GM23248 (cell line): ENCODE measurements around the gene TMEM14A. TPM values are rescaled to one million over a fixed set of nuclear protein-coding genes. Genes with fewer than 3 reads are reported as not detected.

Source experiments
- DNase-seq: peaks from one replicate; pipeline ENCODE4 v3.0.0-alpha.2; 2015
- H2AFZ ChIP-seq: fragments of 200-600 bp; sonication (generic); 2 replicates; pipeline ENCODE4 v1.6.1; 2016; ENCODE audit warnings: antibody characterized with exemption
- H3F3A ChIP-seq: fragments of 200-600 bp; sonication (generic); 2 replicates; pipeline ENCODE4 v1.6.1; 2016; ENCODE audit warnings: mild to moderate bottlenecking, antibody characterized with exemption, mixed run types; ENCODE audit not compliant: insufficient read depth
- H3K27ac ChIP-seq: fragments of 200-600 bp; sonication (generic); 2 replicates; pipeline ENCODE4 v1.5.1; 2016; ENCODE audit warnings: mild to moderate bottlenecking
- H3K27me3 ChIP-seq: fragments of 200-600 bp; sonication (generic); replicated peaks from 2 replicates; pipeline ENCODE4 v1.6.1; 2016; ENCODE audit warnings: mild to moderate bottlenecking; ENCODE audit not compliant: insufficient read depth
- H3K36me3 ChIP-seq: fragments of 200-600 bp; sonication (generic); 2 replicates; pipeline ENCODE4 v1.6.1; 2016; ENCODE audit warnings: low read depth, mild to moderate bottlenecking
- H3K4me1 ChIP-seq: fragments of 200-600 bp; sonication (generic); 2 replicates; pipeline ENCODE4 v1.6.1; 2016; ENCODE audit warnings: mild to moderate bottlenecking; ENCODE audit not compliant: insufficient read depth
- H3K4me2 ChIP-seq: fragments of 200-600 bp; sonication (generic); one replicate; pipeline ENCODE4 v1.6.1; 2016; ENCODE audit warnings: mild to moderate bottlenecking; ENCODE audit not compliant: unreplicated experiment
- H3K4me3 ChIP-seq: fragments of 200-600 bp; sonication (generic); 2 replicates; pipeline ENCODE4 v1.5.1; 2016; ENCODE audit warnings: mild to moderate bottlenecking
- H3K79me2 ChIP-seq: fragments of 200-600 bp; sonication (generic); 2 replicates; pipeline ENCODE4 v1.6.1; 2016; ENCODE audit warnings: mild to moderate bottlenecking; ENCODE audit not compliant: insufficient read depth
- H3K9ac ChIP-seq: fragments of 200-600 bp; sonication (generic); 2 replicates; pipeline ENCODE4 v1.6.1; 2016; ENCODE audit warnings: mild to moderate bottlenecking
- H3K9me2 ChIP-seq: fragments of 200-600 bp; sonication (generic); 2 replicates; pipeline ENCODE4 v1.6.1; 2016; ENCODE audit warnings: mixed run types, mild to moderate bottlenecking, moderate library complexity; ENCODE audit not compliant: insufficient read depth
- H3K9me3 ChIP-seq: fragments of 200-600 bp; sonication (generic); one replicate; pipeline ENCODE4 v1.6.1; 2017; ENCODE audit warnings: low read depth
- H4K20me1 ChIP-seq: fragments of 200-600 bp; sonication (generic); 2 replicates; pipeline ENCODE4 v1.6.0; 2016; ENCODE audit not compliant: insufficient read depth
- EZH2 ChIP-seq: fragments of 200-600 bp; sonication (generic); IDR thresholded peaks from 2 replicates; pipeline ENCODE4 v1.6.1; 2018; ENCODE audit warnings: antibody characterized with exemption, mild to moderate bottlenecking; ENCODE audit not compliant: insufficient read depth, poor library complexity, severe bottlenecking
- EZH2phosphoT487 ChIP-seq: fragments of 200-600 bp; sonication (generic); IDR thresholded peaks from 2 replicates; pipeline ENCODE4 v1.6.1; 2018; ENCODE audit warnings: antibody characterized with exemption, moderate library complexity, mild to moderate bottlenecking, low read depth; ENCODE audit not compliant: insufficient read depth
- WGBS, 2 experiments: methylation state at CpG; one replicate each; pipeline ENCODE4 v1.1.6; 2015 to 2017; ENCODE audit warnings: low lambda C conversion rate in 2 of 2, low coverage in 1 of 2; ENCODE audit errors: missing lambda C conversion rate in 2 of 2; 5-methylcytosine and 5-hydroxymethylcytosine counted together
- in situ Hi-C: fragments of 300-500 bp; cut with MboI; formaldehyde crosslinking; loops from 2 replicates; pipeline ENCODE4 v1.15.0; 2020
- polyA plus RNA-seq: library from polyadenylated mRNA; unstranded; fragments of >200 nt; fragmentation: Nextera tagmentation; extraction: Ambion mirVana; gene quantifications from 2 replicates; pipeline ENCODE4 v1.2.1, GENCODE V29; 2016
- total RNA-seq: library from RNA; depleted of rRNA; stranded (reverse); fragments of >200 nt; shearing (Covaris generic); gene quantifications from 2 replicates; pipeline ENCODE4 v1.2.3, GENCODE V29; 2014

TMEM14A gene
- total and polyA plus RNA-seq, 2 experiments from 2014 or later, result 64.0 to 95.1 TPM

DNA sequence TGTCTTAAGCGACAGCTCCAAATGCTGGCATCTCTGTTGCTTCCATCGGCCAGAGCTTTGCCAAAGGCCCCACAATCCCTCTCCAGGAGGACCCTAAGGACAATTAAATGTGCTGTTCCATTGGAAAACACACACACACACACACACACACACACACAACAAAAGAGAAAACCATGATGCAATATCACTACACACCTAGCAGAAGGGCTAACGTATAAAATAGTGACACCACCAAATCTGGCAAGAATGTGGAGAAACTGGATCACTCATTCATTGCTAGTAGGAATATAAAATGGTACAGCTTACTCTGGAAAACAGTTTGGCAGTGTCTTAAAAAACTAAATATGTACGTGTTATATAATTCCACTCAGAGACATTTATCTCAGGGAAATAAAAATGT lies 13.0 kb upstream of the TMEM14A start:
- H2AFZ ChIP-seq, result no peak overlapping the region
- no peaks in the 10 kb centered on the region for H3K9me2 ChIP-seq
- H3K36me3 ChIP-seq, result no peaks in the 10 kb centered on the region
- peaks cover 18% of the 10 kb centered on the region for H3F3A ChIP-seq
- H3K27me3 ChIP-seq, result no peaks in the 10 kb centered on the region
- in situ Hi-C loops, result no loop called here
- 84% methylated on average over 4 of the region's 4 CpGs for WGBS, 2 experiments
- no peak overlapping the region for H3K4me2 ChIP-seq
- DNase-seq, result no peak
- H3K79me2 ChIP-seq, result no peaks in the 10 kb centered on the region
- no peak overlapping the region for H3K27ac ChIP-seq
- no peak overlapping the region for H3K9ac ChIP-seq
- peaks cover 6% of the 10 kb centered on the region for H3K4me1 ChIP-seq
- no peaks in the 10 kb centered on the region for H3K9me3 ChIP-seq
- H3K4me3 ChIP-seq, result no peak overlapping the region
- no peaks in the 10 kb centered on the region for H4K20me1 ChIP-seq
- TF ChIP-seq EZH2, result no peak
- no peak for TF ChIP-seq EZH2phosphoT487

DNA sequence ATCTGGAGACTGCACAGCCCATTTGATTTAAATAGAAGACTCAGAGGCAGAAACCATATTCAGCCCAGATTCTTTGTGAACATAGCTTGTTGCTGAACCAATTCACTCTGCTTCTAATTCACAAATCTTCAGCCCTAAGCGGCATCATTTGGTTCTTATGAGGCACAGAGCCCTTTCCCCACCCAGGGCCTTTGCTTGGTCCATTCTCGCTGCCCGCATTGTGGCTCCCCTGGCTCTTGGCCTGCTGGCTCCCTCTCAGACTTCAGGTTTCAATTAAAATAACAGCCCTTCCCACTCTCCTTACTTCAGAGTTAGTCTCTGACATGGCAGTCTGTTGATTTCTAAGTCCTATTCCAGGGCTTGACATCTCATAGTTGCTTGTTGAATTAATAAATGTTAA lies 9.4 kb upstream of the TMEM14A start:
- no peaks in the 10 kb centered on the region for H3K9me3 ChIP-seq
- no peaks in the 10 kb centered on the region for H4K20me1 ChIP-seq
- H3K36me3 ChIP-seq, result no peaks in the 10 kb centered on the region
- 17 to 29% methylated on average over 3 of the region's 3 CpGs for WGBS, 2 experiments
- no peak for TF ChIP-seq EZH2
- no peak for TF ChIP-seq EZH2phosphoT487
- H3K4me3 ChIP-seq, result no peak overlapping the region
- H3K9me2 ChIP-seq, result no peaks in the 10 kb centered on the region
- H3K9ac ChIP-seq, result no peak overlapping the region
- H3K79me2 ChIP-seq, result peaks cover 23% of the 10 kb centered on the region
- peaks cover 24% of the 10 kb centered on the region for H3K4me1 ChIP-seq
- peak overlapping the region; percentile 65 for H2AFZ ChIP-seq
- H3K27ac ChIP-seq, result 0 out of 2 replicates have a peak overlapping the region, but pooled peaks have one; percentile 7
- H3K4me2 ChIP-seq, result no peak overlapping the region
- DNase-seq, result peak; percentile 45
- H3F3A ChIP-seq, result peaks cover 18% of the 10 kb centered on the region
- in situ Hi-C loops, result loop anchor here (5.0 kb wide), 1 partner anchor 254 kb away; no protein-coding TSS in a partner anchor
- no peaks in the 10 kb centered on the region for H3K27me3 ChIP-seq

DNA sequence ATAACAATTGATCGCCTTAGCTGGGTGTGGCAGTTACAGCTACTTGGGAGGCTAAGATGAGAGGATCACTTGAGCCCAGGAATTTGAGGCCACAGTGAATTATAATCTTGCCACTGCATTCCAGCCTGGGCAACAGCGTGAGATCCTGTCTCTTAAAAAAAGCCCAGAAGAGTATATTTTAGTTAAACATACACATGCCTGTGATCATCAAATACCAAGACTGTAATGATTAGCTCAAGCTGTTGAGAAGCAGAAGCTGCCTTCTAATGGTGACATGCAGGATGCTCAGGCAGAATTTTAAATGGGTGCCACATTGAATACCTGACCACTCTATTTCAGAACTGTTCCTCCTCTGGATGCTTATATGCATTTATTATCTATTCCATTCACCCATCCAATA lies 8.9 kb upstream of the TMEM14A start:
- Histone ChIP-seq H4K20me1 (no peaks in the 10 kb centered on the region), H3K4me3 (no peak overlapping the region), H3K4me2 (no peak overlapping the region), H3F3A (peaks cover 18% of the 10 kb centered on the region), H3K27ac (0 out of 2 replicates have a peak overlapping the region, but pooled peaks have one; percentile 7), H2AFZ (peak overlapping the region; percentile 65; the same call in 1 of the 2 replicates), H3K36me3 (no peaks in the 10 kb centered on the region), H3K9ac (no peak overlapping the region), H3K4me1 (peaks cover 28% of the 10 kb centered on the region), H3K79me2 (peaks cover 23% of the 10 kb centered on the region), H3K27me3 (no peaks in the 10 kb centered on the region), H3K9me2 (no peaks in the 10 kb centered on the region), H3K9me3 (no peaks in the 10 kb centered on the region)
- in situ Hi-C loops, result loop anchor here (5.0 kb wide), 1 partner anchor 255 kb away; no protein-coding TSS in a partner anchor
- DNase-seq, result no peak
- WGBS, 2 experiments, result 39 to 51% methylated on average over 2 of the region's 2 CpGs
- TF ChIP-seq EZH2 (no peak), EZH2phosphoT487 (no peak)

DNA sequence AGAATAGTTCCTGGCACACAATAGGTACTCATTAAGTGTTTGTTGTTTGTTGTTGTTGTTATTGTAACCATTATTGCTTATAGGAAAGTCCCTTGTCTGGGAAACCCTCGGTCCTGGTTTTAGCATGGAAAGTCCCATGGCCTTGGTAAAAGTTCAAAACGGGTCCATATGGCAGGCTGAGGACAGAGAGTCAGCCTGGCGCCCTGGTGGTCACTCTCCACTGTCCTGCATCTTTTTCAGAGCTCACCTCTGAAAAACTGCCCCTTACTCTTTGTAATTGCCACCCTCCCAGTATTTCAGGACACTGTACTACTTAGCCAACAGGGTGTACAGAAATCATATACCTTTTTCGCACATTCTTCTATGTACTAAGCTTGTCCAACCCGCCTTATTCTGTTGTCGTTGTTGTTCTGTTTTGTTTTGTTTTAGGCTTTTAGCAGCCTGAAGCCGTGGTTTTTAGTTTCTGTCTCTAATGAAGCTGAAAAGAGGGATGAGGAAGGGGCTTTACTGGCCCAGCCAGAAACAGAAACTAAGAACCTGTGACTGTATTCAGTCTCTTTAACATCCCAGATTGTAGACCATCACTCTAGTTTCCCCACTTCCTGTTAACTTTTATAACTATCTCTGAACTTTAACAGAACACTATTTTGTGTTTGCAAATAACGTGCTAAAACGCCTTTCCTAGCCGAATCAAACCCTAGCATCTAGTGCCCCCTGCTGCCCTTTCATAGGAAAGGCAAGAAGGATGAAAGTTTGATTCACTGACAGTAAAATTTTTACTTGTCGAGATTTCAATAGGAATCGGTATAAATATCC lies 7.6 kb upstream of the TMEM14A start:
- H3K36me3 ChIP-seq, result no peaks in the 10 kb centered on the region
- peak overlapping the region; percentile 9; the same call in 1 of the 2 replicates for H3K27ac ChIP-seq
- H2AFZ ChIP-seq, result peak overlapping the region; percentile 96
- peak overlapping the region; percentile 91 for H3K4me3 ChIP-seq
- no peaks in the 10 kb centered on the region for H3K9me3 ChIP-seq
- no peaks in the 10 kb centered on the region for H3K9me2 ChIP-seq
- no peaks in the 10 kb centered on the region for H3K27me3 ChIP-seq
- WGBS, 2 experiments, result 14 to 17% methylated on average over 12 of the region's 12 CpGs
- peak overlapping the region; percentile 76 for H3K9ac ChIP-seq
- no peak for TF ChIP-seq EZH2
- no peak for TF ChIP-seq EZH2phosphoT487
- H3K4me1 ChIP-seq, result peaks cover 28% of the 10 kb centered on the region
- no peaks in the 10 kb centered on the region for H4K20me1 ChIP-seq
- peak; percentile 80 for DNase-seq
- H3F3A ChIP-seq, result peaks cover 27% of the 10 kb centered on the region
- H3K4me2 ChIP-seq, result peak overlapping the region; percentile 99
- H3K79me2 ChIP-seq, result peaks cover 23% of the 10 kb centered on the region
- in situ Hi-C loops, result loop anchor here (5.0 kb wide), 1 partner anchor 256 kb away; no protein-coding TSS in a partner anchor
